Fibroblast of lung (primary cell): Measurements from ENCODE around the gene TMEM209. TPM values are rescaled to one million over a fixed set of nuclear protein-coding genes. Genes with fewer than 3 reads are reported as not detected.
A peak's percentile ranks its signal among the peaks of the same experiment; 100 is the strongest.

Experiments
- DNase-seq, 2 donors: peaks; one replicate each; pipeline versions ENCODE4 v3.0.0 to v3.0.0-alpha.2; 2010; ENCODE audit warnings: low read depth in 2 of 2
- H2AFZ ChIP-seq: 2 replicates; pipeline ENCODE4 v1.5.1; 2012; ENCODE audit warnings: low read length, control low read depth, inconsistent platforms
- H3K27ac ChIP-seq: 2 replicates; pipeline ENCODE4 v1.5.1; 2011; ENCODE audit warnings: low read length, control low read depth; ENCODE audit not compliant: insufficient read depth
- H3K27me3 ChIP-seq: 2 replicates; pipeline ENCODE4 v1.5.1; 2011; ENCODE audit warnings: mild to moderate bottlenecking, low read length; ENCODE audit not compliant: control insufficient read depth, insufficient read depth
- H3K36me3 ChIP-seq: 2 replicates; pipeline ENCODE4 v1.5.1; 2011; ENCODE audit warnings: low read length; ENCODE audit not compliant: control insufficient read depth, insufficient read depth
- H3K4me1 ChIP-seq: 2 replicates; pipeline ENCODE4 v1.5.1; 2011; ENCODE audit warnings: low read length; ENCODE audit not compliant: control insufficient read depth, insufficient read depth; ENCODE audit errors: extremely low read depth
- H3K4me2 ChIP-seq: 2 replicates; pipeline ENCODE4 v1.5.1; 2011; ENCODE audit warnings: low read length, control low read depth; ENCODE audit not compliant: insufficient read depth; ENCODE audit errors: extremely low read depth
- H3K4me3 ChIP-seq, 4 experiments: fragments of 200-600 bp in 1 of 4; sonication (generic) in 1 of 4; replicated peaks in 1 of 4; 2 replicates each; pipeline ENCODE4 v1.5.1; 2011 to 2016; ENCODE audit warnings: low read length in 4 of 4, low read depth in 3 of 4, mild to moderate bottlenecking in 3 of 4, control low read depth in 2 of 4, inconsistent platforms in 1 of 4, mixed read lengths in 1 of 4; ENCODE audit not compliant: insufficient read depth in 1 of 4; ENCODE audit errors: control extremely low read depth in 1 of 4
- H3K79me2 ChIP-seq: 2 replicates; pipeline ENCODE4 v1.5.1; 2012; ENCODE audit warnings: mild to moderate bottlenecking, low read length, inconsistent platforms; ENCODE audit not compliant: control insufficient read depth, insufficient read depth
- H3K9ac ChIP-seq: 2 replicates; pipeline ENCODE4 v1.5.1; 2011; ENCODE audit warnings: mild to moderate bottlenecking, low read length, control low read depth; ENCODE audit not compliant: insufficient read depth
- H3K9me3 ChIP-seq: 2 replicates; pipeline ENCODE4 v1.5.1; 2012; ENCODE audit warnings: low read depth, low read length; ENCODE audit not compliant: control insufficient read depth, insufficient read depth
- H4K20me1 ChIP-seq: 2 replicates; pipeline ENCODE4 v1.5.1; 2011; ENCODE audit warnings: low read length; ENCODE audit not compliant: control insufficient read depth, insufficient read depth; ENCODE audit errors: extremely low read depth
- CTCF ChIP-seq, 2 donors: IDR thresholded peaks in 1 of 2; conservative IDR thresholded peaks in 1 of 2; 1 replicate in 1 of 2; 2 replicates in 1 of 2; pipeline ENCODE4 v1.5.1; 2011 to 2012; ENCODE audit warnings: low read length in 2 of 2, control low read depth in 1 of 2, inconsistent platforms in 1 of 2, low read depth in 1 of 2, mild to moderate bottlenecking in 1 of 2
- EZH2 ChIP-seq: IDR thresholded peaks from 2 replicates; pipeline ENCODE4 v1.5.1; 2012; ENCODE audit warnings: low read length, control low read depth, mild to moderate bottlenecking; ENCODE audit errors: missing control alignments
- polyA plus RNA-seq, 2 donors: library from polyadenylated mRNA; depleted of rRNA in 1 of 2; stranded (reverse) in 1 of 2; unstranded in 1 of 2; fragments of >200 nt; gene quantifications; 2 replicates each; pipeline ENCODE4 v1.2.1, GENCODE V29; 2011 to 2012; ENCODE audit warnings: missing spikeins in 1 of 2
- total RNA-seq: library from RNA; depleted of rRNA; stranded (reverse); fragments of >200 nt; gene quantifications from 2 replicates; pipeline ENCODE4 v1.2.1, GENCODE V29; 2014

The TMEM209 gene
- total and polyA plus RNA-seq, 2 donors (not counting 1 experiment from before 2014, with no cell fraction given), result 9.7 to 15.1 TPM

- peak in 1 of 2 donors; percentile 34 for DNase-seq
- Histone ChIP-seq H3K4me1 (peaks cover 6% of the 10 kb centered on the region), H3K4me3 (no peak overlapping the region), H3K79me2 (no peaks in the 10 kb centered on the region), H3K9me3 (no peaks in the 10 kb centered on the region), H4K20me1 (no peaks in the 10 kb centered on the region), H3K27me3 (no peaks in the 10 kb centered on the region), H3K36me3 (no peaks in the 10 kb centered on the region), H3K9ac (no peak overlapping the region), H3K4me2 (no peak overlapping the region), H3K27ac (no peak overlapping the region), H2AFZ (no peak overlapping the region)
- no peak for TF ChIP-seq CTCF (conservative IDR thresholded peaks at IDR 0.05 in 1 of 2, IDR thresholded peaks at IDR 0.05 in 1 of 2; ENCODE audit: low read depth in 1 of 2, low read length in 2 of 2)
- no peak for TF ChIP-seq EZH2
Observed at GRCh38 chr7:130145424-130146100, 59.6 kb downstream of the TMEM209 start.

- no peaks in the 10 kb centered on the region for H4K20me1 ChIP-seq
- H3K27ac ChIP-seq, result no peak overlapping the region
- no peak for TF ChIP-seq CTCF (conservative IDR thresholded peaks at IDR 0.05 in 1 of 2, IDR thresholded peaks at IDR 0.05 in 1 of 2; ENCODE audit: low read depth in 1 of 2, low read length in 2 of 2)
- no peak for TF ChIP-seq EZH2
- no peaks in the 10 kb centered on the region for H3K79me2 ChIP-seq
- peak in 1 of 2 donors; percentile 95 for DNase-seq
- no peak overlapping the region for H3K4me3 ChIP-seq
- no peak overlapping the region for H3K4me2 ChIP-seq
- H3K9ac ChIP-seq, result no peak overlapping the region
- H3K36me3 ChIP-seq, result no peaks in the 10 kb centered on the region
- H3K27me3 ChIP-seq, result no peaks in the 10 kb centered on the region
- H3K9me3 ChIP-seq, result no peaks in the 10 kb centered on the region
- H2AFZ ChIP-seq, result no peak overlapping the region
- peaks cover 6% of the 10 kb centered on the region for H3K4me1 ChIP-seq
Observed at GRCh38 chr7:130144312-130145171, 60.7 kb downstream of the TMEM209 start.

GRCh38 chr7:130143986-130144311 lies 61.3 kb downstream of the TMEM209 start:
- no peaks in the 10 kb centered on the region for H3K36me3 ChIP-seq
- no peaks in the 10 kb centered on the region for H3K27me3 ChIP-seq
- DNase-seq, result no peak
- no peaks in the 10 kb centered on the region for H4K20me1 ChIP-seq
- H3K79me2 ChIP-seq, result no peaks in the 10 kb centered on the region
- no peak overlapping the region for H3K4me3 ChIP-seq
- no peak overlapping the region for H3K9ac ChIP-seq
- H2AFZ ChIP-seq, result no peak overlapping the region
- H3K27ac ChIP-seq, result no peak overlapping the region
- no peak overlapping the region for H3K4me2 ChIP-seq
- H3K9me3 ChIP-seq, result no peaks in the 10 kb centered on the region
- no peak for TF ChIP-seq EZH2
- TF ChIP-seq CTCF (conservative IDR thresholded peaks at IDR 0.05 in 1 of 2, IDR thresholded peaks at IDR 0.05 in 1 of 2; ENCODE audit: low read depth in 1 of 2, low read length in 2 of 2), result no peak
- H3K4me1 ChIP-seq, result peaks cover 6% of the 10 kb centered on the region
